Stomach (tissue), 4 donors: ENCODE data around the gene KRT72.

Experiments used
- EP300 ChIP-seq: sonication (generic); formaldehyde crosslinking; IDR thresholded peaks from one replicate; pipeline ENCODE4 v1.6.1; 2017; ENCODE audit warnings: antibody characterized with exemption
- POLR2AphosphoS5 ChIP-seq, 3 donors: sonication (generic); formaldehyde crosslinking; IDR thresholded peaks; one replicate each; pipeline ENCODE4 v1.6.1; 2016; ENCODE audit warnings: antibody characterized with exemption in 3 of 3
- TF ChIP-seq, protein P1 (sequence below), 7 experiments: fragments of 450-650 bp in 4 of 7; fragments of 200-600 bp in 3 of 7; sonication (generic) in 3 of 7; IDR thresholded peaks; one replicate each; pipeline ENCODE4 v1.5.1; 2016 to 2019; ENCODE audit warnings: antibody characterized with exemption in 7 of 7, control low read depth in 2 of 7, mild to moderate bottlenecking in 1 of 7

DNA sequence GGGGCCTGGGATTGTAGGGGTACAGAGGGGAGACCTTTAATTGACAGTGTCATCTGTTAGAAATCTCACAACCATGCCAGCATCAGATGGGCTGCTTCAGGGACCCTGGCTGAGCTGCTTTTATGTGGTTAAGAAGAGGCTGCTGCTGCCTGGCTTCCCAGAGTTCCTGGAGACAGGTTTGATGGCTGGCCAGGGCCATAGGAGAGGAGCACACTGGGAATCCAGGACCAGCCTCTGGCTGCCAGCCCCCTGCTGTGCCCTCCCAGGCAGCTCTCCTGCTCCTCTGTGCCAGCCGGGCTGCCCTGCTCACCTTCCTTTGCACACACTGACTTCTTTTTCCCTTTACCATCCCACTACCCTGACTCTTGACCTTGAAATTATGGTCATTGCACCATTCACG is 17.6 kb upstream of the KRT72 start:
- TF ChIP-seq POLR2AphosphoS5 (IDR thresholded peaks at IDR 0.05), result no peak
- TF ChIP-seq EP300, result no peak
- TF ChIP-seq, protein P1, sequence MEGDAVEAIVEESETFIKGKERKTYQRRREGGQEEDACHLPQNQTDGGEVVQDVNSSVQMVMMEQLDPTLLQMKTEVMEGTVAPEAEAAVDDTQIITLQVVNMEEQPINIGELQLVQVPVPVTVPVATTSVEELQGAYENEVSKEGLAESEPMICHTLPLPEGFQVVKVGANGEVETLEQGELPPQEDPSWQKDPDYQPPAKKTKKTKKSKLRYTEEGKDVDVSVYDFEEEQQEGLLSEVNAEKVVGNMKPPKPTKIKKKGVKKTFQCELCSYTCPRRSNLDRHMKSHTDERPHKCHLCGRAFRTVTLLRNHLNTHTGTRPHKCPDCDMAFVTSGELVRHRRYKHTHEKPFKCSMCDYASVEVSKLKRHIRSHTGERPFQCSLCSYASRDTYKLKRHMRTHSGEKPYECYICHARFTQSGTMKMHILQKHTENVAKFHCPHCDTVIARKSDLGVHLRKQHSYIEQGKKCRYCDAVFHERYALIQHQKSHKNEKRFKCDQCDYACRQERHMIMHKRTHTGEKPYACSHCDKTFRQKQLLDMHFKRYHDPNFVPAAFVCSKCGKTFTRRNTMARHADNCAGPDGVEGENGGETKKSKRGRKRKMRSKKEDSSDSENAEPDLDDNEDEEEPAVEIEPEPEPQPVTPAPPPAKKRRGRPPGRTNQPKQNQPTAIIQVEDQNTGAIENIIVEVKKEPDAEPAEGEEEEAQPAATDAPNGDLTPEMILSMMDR (IDR thresholded peaks at IDR 0.05), result no peak
